Measurements from ENCODE around the gene MBD5. TPM values are rescaled to one million over a fixed set of nuclear protein-coding genes. Genes with fewer than 3 reads are reported as not detected.

MBD5 gene
- total RNA-seq, 1 experiment from 2014 or later, result 33.7 TPM

DNA sequence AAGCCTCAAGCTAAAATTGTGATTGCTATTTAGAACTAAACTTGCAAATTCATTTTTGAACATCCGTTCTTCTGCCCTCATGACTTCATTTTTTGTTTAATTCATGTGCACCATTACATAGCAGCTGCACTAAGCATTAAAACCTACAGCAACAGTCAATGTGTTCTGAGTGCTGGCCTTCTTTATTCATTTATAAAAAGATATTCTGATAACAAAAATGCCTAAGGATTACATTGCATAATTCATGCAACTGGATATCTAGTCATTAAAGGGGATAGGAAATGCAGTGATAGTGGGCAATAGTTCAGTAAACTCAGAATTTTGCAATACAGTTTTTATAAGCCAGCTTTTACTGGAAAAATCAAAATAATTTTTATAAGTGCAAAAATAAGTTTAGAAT is 329.3 kb downstream of the MBD5 start (continued):
- TF ChIP-seq, protein P1, sequence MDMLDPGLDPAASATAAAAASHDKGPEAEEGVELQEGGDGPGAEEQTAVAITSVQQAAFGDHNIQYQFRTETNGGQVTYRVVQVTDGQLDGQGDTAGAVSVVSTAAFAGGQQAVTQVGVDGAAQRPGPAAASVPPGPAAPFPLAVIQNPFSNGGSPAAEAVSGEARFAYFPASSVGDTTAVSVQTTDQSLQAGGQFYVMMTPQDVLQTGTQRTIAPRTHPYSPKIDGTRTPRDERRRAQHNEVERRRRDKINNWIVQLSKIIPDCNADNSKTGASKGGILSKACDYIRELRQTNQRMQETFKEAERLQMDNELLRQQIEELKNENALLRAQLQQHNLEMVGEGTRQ (CRISPR knock-in tag; IDR thresholded peaks at IDR 0.05), result no peak
- TF ChIP-seq ZNF121 (CRISPR knock-in tag; IDR thresholded peaks at IDR 0.05), result no peak
- TF ChIP-seq ZNF396 (CRISPR knock-in tag; IDR thresholded peaks at IDR 0.05; ENCODE audit: borderline replicate concordance), result no peak
- TF ChIP-seq ZNF532 (CRISPR knock-in tag; IDR thresholded peaks at IDR 0.05; ENCODE audit: borderline replicate concordance), result no peak
- no peak for TF ChIP-seq NR3C1 (CRISPR knock-in tag; conservative IDR thresholded peaks at IDR 0.05; ENCODE audit: low read depth)
- no peak for TF ChIP-seq ZBTB43 (CRISPR knock-in tag; IDR thresholded peaks at IDR 0.05)

DNA sequence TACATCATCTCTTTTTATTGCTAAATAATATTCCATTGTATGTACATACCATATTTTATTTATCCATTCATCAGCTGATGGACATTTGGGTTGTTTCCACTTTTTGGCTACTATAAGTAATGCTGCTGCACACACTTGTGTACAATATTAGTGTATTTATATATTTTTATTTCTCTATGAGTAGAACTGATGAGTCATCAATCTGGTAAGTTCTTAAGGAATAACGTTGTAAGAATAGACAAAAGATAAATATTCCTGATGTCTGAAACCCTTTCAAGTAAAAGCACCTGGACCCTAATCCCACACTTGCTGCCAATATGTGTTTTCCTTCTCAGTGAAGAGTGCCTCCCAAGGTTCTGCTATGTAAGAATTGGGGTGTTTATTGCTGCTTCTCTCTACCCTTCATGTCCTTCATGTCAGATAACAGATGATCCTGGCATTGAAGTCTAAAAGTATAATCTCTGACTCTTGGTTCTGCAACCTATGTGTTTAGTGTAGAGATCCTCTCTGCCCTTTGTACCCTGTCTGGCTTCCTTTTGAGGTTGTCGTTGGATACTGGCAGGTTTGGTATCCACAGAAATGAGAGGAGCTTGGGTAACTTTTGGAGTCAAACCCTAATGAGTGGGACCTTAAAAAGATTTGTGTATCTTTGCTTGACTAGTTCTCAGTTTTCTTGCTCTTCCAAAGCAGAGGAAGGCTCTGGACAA is 330.7 kb downstream of the MBD5 start:
- CTCF ChIA-PET, result no interaction called here
- POLR2A ChIA-PET, result no interaction called here
- H3K4me3 Mint-ChIP-seq, result no peak overlapping the region
- no peak for TF ChIP-seq ZBTB21 (CRISPR knock-in tag; IDR thresholded peaks at IDR 0.05; ENCODE audit: borderline replicate concordance)
- no peak for TF ChIP-seq NFYB (CRISPR knock-in tag; conservative IDR thresholded peaks at IDR 0.05; ENCODE audit: low read depth)
- no peak for TF ChIP-seq ERG (CRISPR knock-in tag; IDR thresholded peaks at IDR 0.05)
- TF ChIP-seq MYBL2 (CRISPR knock-in tag; IDR thresholded peaks at IDR 0.05), result no peak
- no peak for TF ChIP-seq ELF4 (CRISPR knock-in tag; IDR thresholded peaks at IDR 0.05; ENCODE audit: low read depth)
- no peak for TF ChIP-seq ZNF512 (CRISPR knock-in tag; IDR thresholded peaks at IDR 0.05; ENCODE audit: borderline replicate concordance)
- TF ChIP-seq HMGXB4 (CRISPR knock-in tag; IDR thresholded peaks at IDR 0.05), result no peak
- no peak for TF ChIP-seq ATF1 (CRISPR knock-in tag; IDR thresholded peaks at IDR 0.05)
- TF ChIP-seq ZNF532 (CRISPR knock-in tag; IDR thresholded peaks at IDR 0.05; ENCODE audit: borderline replicate concordance), result no peak
- TF ChIP-seq MAX (CRISPR knock-in tag; IDR thresholded peaks at IDR 0.05), result no peak
- no peak for TF ChIP-seq ESRRA (CRISPR knock-in tag; IDR thresholded peaks at IDR 0.05; ENCODE audit: borderline replicate concordance)
- TF ChIP-seq SMAD4 (CRISPR knock-in tag; IDR thresholded peaks at IDR 0.05), result no peak

More for the DNA sequence above, 330.7 kb downstream of the MBD5 start:
- DNase-seq (ENCODE audit: low spot score) (no peak), ATAC-seq (no peak)
- Mint-ChIP-seq H3K36me3 (peaks cover 13% of the 10 kb centered on the region), H3K27me3 (ENCODE audit: low read depth) (peaks cover 3% of the 10 kb centered on the region; the same call in 1 of the 2 replicates), H3K27ac (no peak overlapping the region), H3K9me3 (peaks cover 17% of the 10 kb centered on the region), H3K4me1 (peaks cover 6% of the 10 kb centered on the region)
